Stimulated activated CD4-positive, alpha-beta T cell treated with anti-CD3 and anti-CD28 coated beads, Interleukin-2, amount 100 ng/mL, for 24 hours (primary cell): ENCODE measurements around the gene ERVW-1.
"Not testable (repeated sequence)": the region's sequence is repeated elsewhere in the genome, so short reads cannot be mapped to it uniquely, and the experiment has no call there.

Experiments used
- DNase-seq, 2 donors: peaks; one replicate each; pipeline ENCODE4 v3.0.0-alpha.2; 2020

The ERVW-1 gene

GRCh38 chr7:92477681-92478080 lies at the start of gene ERVW-1:
TSS of gene ERVW-1 (minus strand) at chr7:92477946. CDS start at chr7:92470381, 7,565 bp downstream.
- DNase-seq = not testable (repeated sequence)

GRCh38 chr7:92523110-92523509 lies 45.4 kb upstream of the ERVW-1 start:
- no peak for DNase-seq

- DNase-seq = no peak
Observed at GRCh38 chr7:92520024-92520423, 42.3 kb upstream of the ERVW-1 start.

- no peak for DNase-seq
Observed at GRCh38 chr7:92517631-92518030, 39.9 kb upstream of the ERVW-1 start.

GRCh38 chr7:92513167-92513902 lies 35.6 kb upstream of the ERVW-1 start:
- DNase-seq = no peak

- no peak for DNase-seq
Observed at GRCh38 chr7:92508946-92509345, 31.2 kb upstream of the ERVW-1 start.

GRCh38 chr7:92506363-92506762 lies 28.6 kb upstream of the ERVW-1 start:
- no peak for DNase-seq

- DNase-seq = no peak
Observed at GRCh38 chr7:92504563-92504962, 26.8 kb upstream of the ERVW-1 start.

GRCh38 chr7:92503767-92504166 lies 26.0 kb upstream of the ERVW-1 start:
- DNase-seq = no peak

GRCh38 chr7:92498557-92498956 lies 20.8 kb upstream of the ERVW-1 start:
- no peak for DNase-seq

- DNase-seq = no peak
Observed at GRCh38 chr7:92496876-92497275, 19.1 kb upstream of the ERVW-1 start.

GRCh38 chr7:92489634-92490033 lies 11.9 kb upstream of the ERVW-1 start:
- no peak for DNase-seq

- no peak for DNase-seq
Observed at GRCh38 chr7:92487804-92488203, 10.1 kb upstream of the ERVW-1 start.

- no peak for DNase-seq
Observed at GRCh38 chr7:92485974-92486373, 8.2 kb upstream of the ERVW-1 start.

GRCh38 chr7:92485267-92485892 lies 7.6 kb upstream of the ERVW-1 start:
- no peak for DNase-seq

GRCh38 chr7:92484226-92484625 lies 6.5 kb upstream of the ERVW-1 start:
- DNase-seq = not testable (repeated sequence)

GRCh38 chr7:92483624-92484023 lies 5.9 kb upstream of the ERVW-1 start:
- not testable (repeated sequence) for DNase-seq

- not testable (repeated sequence) for DNase-seq
Observed at GRCh38 chr7:92479146-92479545, 1.4 kb upstream of the ERVW-1 start.

- no peak for DNase-seq
Observed at GRCh38 chr7:92478711-92479110, 965 bp upstream of the ERVW-1 start.

GRCh38 chr7:92478095-92478494 lies 349 bp upstream of the ERVW-1 start:
- DNase-seq = no peak

- DNase-seq = not testable (repeated sequence)
Observed at GRCh38 chr7:92475851-92476590, 1.7 kb downstream of the ERVW-1 start.

- not testable (repeated sequence) for DNase-seq
Observed at GRCh38 chr7:92475261-92475770, 2.4 kb downstream of the ERVW-1 start.

GRCh38 chr7:92473989-92474388 lies 3.8 kb downstream of the ERVW-1 start:
- not testable (repeated sequence) for DNase-seq

- DNase-seq = not testable (repeated sequence)
Observed at GRCh38 chr7:92468589-92468988, 9.2 kb downstream of the ERVW-1 start.
